HG02798 (cell line): ENCODE data around the gene MPHOSPH9.

ENCODE experiments used
- ATAC-seq: cut with Tn5 transposase; IDR thresholded peaks from one replicate; pipeline ENCODE4 v1.9.1; 2021; ENCODE audit warnings: mild to moderate bottlenecking; ENCODE audit not compliant: unreplicated experiment, poor library complexity

The MPHOSPH9 gene, protein sequence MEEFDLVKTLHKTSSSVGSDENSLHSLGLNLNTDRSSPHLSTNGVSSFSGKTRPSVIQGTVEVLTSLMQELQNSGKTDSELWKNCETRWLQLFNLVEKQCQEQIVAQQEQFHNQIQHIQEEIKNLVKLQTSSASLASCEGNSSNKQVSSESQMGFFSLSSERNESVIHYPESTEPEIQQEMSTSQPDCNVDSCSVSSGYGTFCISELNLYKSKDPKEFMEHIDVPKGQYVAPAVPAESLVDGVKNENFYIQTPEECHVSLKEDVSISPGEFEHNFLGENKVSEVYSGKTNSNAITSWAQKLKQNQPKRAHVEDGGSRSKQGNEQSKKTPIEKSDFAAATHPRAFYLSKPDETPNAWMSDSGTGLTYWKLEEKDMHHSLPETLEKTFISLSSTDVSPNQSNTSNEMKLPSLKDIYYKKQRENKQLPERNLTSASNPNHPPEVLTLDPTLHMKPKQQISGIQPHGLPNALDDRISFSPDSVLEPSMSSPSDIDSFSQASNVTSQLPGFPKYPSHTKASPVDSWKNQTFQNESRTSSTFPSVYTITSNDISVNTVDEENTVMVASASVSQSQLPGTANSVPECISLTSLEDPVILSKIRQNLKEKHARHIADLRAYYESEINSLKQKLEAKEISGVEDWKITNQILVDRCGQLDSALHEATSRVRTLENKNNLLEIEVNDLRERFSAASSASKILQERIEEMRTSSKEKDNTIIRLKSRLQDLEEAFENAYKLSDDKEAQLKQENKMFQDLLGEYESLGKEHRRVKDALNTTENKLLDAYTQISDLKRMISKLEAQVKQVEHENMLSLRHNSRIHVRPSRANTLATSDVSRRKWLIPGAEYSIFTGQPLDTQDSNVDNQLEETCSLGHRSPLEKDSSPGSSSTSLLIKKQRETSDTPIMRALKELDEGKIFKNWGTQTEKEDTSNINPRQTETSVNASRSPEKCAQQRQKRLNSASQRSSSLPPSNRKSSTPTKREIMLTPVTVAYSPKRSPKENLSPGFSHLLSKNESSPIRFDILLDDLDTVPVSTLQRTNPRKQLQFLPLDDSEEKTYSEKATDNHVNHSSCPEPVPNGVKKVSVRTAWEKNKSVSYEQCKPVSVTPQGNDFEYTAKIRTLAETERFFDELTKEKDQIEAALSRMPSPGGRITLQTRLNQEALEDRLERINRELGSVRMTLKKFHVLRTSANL

DNA sequence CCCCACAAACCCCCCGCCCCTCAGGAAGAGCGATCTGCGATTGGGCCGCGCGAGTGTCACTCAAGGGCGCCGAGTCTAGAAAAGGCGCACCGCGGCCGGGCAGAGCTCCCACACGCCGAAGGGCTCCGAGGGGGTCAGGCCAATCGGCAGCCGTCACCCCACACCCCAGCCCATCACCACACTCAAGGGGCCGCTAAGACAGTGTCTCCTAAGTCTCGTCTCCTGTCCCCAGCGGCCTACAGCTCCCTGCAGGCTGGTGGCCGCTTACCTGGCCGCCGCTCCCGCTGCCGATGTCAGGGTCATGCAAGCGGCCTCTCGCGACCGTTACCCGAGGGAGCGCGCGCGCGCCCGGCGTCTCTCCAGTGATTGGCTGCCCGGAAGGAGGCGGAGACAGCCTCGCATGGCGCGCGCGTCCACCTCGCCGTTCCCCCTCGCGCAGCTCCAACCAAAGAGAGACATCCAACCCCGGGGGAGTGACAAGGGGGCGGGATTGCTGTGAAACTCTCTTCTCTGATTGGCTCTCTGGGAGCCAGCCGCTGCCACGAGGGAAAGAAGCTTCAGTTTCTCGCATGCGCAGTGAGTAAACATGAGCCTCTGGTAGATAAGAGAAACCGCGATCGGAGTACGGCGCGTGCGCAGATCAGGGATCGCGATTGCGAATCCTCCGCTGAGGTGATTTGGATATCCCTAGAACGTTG, at the start of gene MPHOSPH9, which contains the start of gene MTRFR:
MPHOSPH9 (minus strand) TSS at position 335 of the 698 bp plus-strand sequence. CDS start 2,777 bp downstream, outside the sequence.
MTRFR (plus strand) TSS at position 630 of the 698 bp plus-strand sequence. CDS start 20,239 bp downstream, outside the sequence.
- ATAC-seq = peak; percentile 87

DNA sequence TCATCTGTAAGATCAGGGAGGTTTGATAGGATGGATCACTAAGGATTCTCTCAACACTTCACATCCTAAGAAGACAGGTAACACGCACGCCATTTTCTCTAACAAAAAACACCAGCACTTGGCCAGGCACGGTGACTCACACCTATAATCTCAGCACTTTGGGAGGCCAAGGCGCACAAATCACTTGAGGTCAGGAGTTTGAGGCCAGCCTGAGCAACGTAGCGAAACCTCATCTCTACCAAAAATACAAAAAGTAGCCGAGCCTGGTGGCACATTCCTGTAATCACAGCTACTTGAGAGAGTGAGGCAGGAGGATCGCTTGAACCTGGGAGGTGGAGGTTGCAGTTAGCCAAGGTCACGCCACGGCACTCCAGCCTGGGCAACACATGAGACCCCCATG, 49.2 kb upstream of the MPHOSPH9 start:
- ATAC-seq = no peak

DNA sequence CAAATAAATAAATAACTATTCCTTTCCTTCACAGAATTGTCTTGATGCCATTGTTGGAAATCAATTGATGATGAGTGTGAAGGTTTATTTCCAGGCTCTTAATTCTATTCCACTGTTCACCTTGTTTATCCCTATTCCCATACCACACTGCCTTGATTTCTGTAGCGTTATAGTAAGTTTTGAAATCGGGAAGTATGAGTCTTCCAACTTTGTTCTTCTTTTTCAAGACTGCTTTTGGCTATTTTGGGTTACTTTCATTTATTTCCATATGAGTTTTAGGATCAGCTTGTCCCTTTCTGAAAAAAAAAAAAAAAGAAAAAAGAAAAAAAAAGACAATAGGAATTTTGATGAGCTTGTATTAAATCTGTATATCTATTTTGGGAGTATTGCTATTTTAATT, 48.0 kb upstream of the MPHOSPH9 start:
- no peak for ATAC-seq

DNA sequence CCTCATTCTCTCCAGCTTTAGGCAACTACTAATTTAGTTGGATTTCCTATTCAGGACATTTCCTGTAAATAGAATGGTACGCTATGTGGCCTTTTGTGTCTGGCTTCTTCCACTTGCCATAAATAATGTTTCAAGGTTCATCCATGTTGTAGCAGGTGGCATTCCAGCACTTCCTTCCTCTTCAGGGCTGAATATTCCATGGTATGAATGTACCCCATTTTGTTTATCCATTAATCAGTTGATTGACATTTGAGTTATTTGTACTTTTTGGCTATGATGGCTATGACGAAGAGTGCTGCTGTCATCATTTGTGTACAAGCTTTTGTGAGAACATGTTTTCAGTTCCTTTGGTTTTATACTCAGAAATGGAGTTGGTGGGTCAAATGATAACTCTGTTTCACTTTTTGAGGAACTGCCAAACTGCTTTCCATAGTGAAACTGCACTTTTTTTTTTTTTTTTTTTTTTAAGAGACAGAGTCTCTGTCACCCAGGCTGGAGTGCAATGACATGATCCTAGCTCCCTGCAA, 45.2 kb upstream of the MPHOSPH9 start:
- ATAC-seq = no peak

DNA sequence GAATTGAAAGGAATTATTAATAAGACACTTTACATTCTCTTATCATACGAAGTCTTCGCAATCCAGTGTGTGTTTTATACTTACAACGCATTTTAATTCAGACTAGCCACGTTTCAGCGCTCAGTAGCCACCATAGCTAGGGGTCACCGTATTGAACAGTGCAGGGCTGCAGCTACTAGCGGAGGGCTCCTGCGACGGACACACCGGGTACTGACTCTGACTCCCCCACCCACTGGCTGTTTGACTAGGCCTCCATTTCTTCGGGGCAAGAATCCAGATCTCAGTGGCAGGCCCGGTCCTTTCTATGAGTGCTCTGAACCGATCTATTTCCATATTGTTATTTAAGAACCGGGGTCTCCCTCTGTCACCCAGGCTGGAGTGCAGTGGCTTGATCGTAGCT, 40.2 kb upstream of the MPHOSPH9 start:
- ATAC-seq = no peak

DNA sequence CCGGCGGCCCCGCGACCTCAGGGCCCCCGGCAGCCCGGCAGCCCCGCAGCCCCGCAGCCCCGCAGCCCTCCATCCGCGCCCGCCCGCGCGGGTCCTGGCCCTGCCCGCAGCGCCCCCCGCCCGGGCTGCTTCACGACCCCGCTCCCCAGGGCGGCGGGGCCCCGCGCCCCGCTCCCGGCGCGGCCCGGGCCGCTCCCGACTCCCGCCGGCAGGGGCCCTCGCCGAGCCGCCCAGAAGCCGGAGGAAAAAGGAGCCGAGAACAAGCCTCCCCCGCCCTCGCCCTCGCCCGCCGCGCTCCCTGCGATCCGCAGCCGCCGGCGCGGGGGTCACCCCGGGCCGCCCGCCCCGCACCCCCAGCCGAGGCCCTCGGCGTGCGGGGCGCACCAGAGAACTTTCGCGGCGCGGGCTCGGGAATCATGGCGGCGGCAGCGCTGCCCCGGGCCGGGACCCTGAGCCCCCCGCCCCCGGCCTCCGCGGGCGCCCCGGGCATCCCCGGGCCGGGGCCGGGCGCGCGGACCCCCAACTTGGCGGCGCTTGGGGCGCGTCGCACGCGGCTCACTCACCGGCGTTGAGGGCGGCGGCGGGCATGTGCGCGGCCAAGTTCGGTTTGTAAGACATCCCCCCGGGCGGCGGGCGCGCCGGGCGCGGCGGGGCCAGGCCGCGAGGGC, 38.2 kb upstream of the MPHOSPH9 start:
- peak; percentile 67 for ATAC-seq

DNA sequence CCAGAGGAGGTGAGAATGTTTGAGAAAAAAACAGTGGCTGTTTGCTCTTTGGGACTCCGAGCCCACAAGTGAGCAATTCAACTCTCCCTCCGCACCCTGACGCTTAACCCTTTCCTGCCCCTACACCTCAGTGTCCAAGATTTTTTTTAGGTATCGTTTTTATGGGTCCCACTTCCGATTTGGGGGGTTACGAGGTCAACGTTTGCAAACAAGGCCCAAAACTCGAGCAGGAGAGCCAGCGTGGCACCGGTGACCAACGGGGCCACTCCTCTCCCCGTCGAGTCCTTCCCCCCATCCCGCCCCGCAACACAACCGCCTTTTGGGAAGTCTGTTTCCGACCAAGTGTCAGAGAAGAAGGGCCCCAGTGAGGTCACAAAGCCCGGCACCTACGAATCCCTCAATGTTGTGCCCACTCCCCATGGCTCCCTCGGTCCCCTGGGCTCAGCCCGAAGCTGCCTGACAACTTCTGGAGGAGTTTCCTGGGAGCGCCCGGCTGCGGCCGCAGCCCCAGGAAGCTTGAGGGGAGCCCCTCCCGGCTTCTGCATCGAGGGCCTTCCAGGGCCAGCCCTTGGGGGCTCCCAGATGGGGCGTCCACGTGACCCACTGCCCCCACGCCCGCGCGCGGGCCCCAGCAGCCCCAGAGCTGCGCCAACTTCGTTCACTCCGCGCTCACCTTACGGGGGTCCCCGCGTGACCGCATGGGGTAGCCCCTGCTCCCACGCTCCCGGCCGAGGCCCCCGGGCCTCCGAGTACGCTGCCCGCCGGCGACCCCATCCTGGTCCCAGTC, 37.5 kb upstream of the MPHOSPH9 start:
- ATAC-seq = no peak

DNA sequence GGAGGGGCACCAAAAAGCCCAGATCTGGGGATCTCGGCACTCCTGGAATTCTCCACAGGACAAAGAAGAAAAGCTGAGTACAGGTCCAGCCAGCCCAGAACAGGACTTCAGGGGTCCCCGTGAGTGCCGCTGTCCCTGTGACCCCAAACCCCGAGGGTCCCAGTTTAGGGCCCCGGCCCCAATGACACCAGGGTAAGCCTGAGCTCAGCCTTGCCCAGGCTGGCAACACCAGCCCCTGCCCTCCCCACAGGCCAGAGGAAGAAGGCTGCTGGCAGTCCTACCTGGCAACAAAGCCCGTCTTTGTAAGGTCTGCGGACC, 36.9 kb upstream of the MPHOSPH9 start:
- no peak for ATAC-seq

DNA sequence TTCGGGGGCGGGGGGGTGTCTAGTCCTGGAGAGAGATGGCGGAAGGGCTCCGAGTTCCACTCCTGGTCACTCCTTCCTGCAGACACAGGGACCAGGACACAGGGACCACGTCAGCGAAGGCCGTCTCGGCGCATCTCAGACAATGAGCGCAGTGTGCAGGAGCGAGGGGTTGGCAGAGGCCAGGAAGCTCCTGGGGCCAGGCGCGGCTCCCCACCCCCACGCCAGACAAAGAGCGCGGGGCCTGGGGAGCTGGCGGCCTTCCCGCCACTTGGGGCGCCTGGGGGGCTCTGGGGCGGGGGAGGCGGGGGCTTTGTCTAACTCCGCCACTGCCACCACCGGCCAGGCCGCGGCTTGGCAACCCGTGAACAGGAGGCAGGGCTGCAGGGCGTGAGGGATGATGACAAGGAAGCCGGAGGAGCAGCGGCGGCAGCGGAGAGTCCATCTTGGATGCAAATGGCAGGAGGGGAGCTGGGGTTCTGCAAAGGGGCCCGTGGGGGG, 36.5 kb upstream of the MPHOSPH9 start:
- ATAC-seq = no peak

DNA sequence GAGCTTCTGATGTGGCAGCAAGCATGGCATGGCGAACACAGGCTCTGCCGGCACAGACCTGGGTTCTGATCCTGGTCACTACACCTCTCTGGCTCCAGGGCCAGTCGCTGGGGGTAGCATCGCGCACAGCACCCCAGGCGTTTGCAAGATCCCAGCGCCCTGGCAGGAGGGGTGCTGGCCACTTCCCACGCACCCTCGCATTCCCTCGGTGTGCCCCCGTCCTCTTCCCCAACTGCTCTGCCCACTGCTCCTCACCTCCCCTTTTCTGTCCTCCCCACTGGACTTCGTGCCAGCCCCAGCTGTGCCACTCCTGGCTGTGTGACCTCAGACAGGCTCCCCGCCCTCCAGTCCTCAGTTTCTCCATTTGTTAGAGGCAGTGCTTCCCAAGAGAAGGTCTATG, 35.9 kb upstream of the MPHOSPH9 start:
- ATAC-seq = no peak

DNA sequence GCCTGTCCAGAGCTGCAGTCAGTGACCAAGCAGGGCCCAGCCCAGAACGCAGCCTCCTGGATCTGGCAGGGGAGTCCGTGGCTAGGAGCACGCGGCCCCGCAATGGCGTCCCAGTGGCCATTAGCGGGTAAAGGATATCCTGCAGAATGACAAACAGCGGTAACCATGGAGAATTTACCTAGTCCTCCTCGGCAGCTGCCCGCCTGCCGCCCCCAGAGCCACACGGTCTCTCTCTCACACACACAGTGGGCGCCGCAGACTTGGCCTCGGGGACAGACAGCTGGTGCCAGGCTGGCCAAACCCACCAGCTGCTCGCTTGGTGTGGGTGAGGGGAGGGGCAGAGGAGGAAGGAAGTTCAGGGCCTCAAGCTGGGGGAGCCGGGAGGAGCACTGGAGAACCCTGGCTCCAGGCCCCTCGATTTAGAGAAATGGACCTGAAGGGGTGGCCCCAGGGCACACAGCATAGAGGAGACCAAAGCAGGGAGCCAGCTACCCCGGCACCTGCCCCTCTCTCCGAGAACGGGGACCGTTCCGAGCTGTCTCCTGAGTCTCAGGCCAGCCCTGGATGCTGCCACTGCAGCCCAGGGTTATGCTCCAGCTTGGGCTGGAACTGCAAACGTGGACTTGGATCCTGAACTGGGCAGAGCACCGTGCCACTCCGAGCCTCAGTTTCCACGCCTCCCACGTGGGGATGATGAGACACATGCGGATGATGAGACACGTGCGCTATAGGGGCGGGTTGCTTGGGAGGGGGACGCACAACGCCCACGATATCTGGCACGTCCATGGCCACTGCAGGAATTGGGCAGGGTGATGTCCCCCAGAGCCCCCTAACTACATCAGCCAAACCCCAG, 35.3 kb upstream of the MPHOSPH9 start:
- ATAC-seq = no peak

DNA sequence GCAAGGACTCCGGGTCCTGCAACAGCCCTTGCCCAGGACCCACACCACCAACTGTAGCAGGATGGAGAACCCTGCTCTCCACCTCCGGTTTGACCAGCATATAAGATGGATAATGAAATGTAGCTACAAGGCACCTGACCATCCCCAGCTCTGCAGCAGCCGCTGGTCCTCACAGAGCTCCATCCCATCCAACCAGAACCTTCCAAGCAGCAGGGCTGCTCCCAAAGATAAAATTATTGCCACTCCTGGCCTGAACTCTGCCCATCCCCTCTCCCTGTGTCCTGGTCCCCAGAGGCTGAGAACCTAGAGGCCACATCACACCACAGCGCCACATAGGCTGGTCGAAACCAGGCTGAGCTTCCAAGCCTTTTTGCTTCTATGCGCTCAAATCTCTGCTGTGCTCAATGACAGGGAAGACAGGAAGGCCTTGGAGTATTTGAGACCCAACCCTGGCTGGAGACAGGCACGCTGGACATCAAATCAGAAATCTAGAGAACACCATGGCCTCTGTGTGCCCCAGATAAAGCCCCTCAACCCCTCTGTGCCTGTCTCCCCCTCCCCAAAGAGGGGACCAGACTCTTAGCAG, 34.5 kb upstream of the MPHOSPH9 start:
- no peak for ATAC-seq

DNA sequence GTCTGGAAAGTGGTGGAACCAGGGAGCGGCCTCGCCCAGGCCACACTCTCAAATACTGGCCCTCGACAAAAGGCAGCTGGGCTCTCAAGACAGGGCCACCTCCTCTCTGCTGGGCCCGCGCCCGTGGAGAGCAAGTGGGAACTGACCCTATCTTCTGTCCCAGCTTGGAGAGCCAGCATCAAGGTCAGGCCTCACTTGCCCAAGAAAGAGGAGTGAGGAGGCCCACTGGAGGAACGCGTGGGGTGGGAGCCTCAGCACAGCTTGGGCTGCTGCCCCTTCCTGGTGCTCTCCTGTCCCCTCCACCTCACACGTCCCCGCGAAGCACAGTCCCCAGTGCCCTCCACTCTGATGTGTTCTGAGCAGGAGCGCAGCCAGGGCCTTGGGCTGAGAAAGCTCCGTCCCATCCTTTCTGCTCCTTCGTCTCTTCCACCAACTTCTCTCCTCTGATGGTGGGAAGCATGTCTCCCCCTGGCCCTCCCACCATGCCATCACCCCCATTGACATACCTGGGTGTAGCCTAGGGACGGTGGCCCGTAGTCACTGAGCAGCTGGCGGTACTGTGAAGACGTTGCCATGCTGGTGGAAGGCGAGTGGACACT, 33.8 kb upstream of the MPHOSPH9 start:
- ATAC-seq = no peak

DNA sequence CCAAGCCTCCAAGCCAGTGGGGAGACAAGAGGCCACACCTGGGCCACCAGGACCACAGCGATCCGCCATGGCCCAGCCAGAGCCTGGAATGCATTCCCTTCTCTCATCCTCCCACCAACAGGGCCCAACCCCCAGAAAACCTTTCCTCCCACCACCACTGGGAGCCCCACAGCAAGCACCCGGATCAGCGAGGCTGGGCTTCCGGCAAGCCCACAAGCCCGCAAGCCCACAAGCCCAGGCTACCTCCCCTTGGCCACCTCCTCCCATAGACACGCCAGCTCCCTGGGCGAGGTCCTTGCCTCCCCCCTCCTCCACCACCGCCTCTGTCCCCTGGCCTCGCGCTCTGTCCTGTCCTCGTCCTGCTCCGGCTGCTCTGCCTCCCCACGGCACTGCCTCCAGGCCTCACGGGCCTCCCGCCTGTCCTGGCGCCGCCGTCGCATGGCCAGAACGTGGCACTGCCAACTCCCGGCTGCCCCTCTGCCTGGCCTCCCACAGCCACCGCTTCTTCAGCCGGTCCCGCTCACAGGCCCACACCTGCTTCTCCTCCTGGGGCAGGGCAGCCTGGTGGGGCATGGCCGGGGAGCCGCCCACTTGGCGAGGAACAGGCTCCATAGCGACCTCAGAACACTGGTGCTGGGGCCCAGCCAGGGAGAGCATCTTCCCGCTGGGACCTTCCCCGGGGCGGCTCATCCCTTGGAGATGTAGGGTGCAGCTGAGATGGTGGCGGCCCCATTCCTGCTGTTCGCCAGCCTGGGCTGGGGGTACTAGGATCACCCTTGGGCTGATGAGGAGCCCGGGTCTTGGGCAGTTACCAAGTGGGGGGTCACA, 33.1 kb upstream of the MPHOSPH9 start:
- no peak for ATAC-seq

DNA sequence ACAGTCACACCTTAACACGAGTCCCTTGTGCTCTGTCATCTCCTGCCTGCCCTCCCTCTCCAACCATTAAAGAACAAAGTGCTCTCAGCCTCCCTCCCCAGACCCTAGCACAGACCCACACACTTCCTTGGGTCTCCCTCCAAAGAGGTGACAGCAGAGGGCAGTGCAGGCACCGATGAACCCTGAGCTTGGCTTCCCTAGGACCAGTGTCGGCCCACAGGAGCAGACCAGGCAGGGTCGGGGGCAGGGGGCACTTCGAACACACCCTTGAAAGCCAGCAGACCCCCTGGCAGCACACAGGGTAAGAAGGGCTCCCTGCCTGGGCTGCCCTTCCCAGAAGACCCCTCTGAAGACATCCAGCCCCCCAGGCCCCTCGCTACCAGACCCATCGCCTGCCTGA, 31.7 kb upstream of the MPHOSPH9 start:
- no peak for ATAC-seq

DNA sequence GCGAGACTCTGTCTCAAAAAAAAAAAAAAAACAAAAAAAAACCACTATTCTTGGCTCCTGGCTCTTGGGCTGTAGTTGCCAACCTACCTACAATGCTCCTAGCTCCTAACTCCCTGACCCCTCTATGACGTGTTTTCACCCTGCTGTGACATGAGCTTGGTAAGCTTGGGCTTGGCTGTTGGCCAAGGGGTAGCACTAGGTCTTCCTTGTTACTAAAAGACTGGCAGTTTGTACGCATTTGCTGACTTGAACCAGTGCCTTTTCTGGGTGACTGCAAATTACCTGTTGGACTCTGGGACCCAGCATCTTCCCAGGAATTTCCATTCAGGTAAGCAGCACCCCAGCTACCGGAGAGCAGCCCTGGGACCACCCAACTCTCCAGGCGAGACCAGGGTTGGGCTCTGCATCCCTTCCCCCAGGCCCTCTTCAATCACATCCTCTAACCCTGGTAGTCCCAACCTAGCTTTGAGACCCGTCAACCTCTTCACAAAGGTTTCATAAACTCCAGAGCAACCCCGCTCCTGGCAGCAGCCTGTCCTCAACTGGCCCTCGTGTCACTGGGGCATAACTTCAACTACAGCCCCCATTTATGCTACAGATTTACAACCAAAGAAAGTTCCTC, 30.4 kb upstream of the MPHOSPH9 start:
- no peak for ATAC-seq
